Cortex of kidney (tissue), 1 donor: ENCODE results near the gene RNU1-2.
"Not testable (repeated sequence)": the region's sequence is repeated elsewhere in the genome, so short reads cannot be mapped to it uniquely, and the experiment has no call there.

Experiments
- DNase-seq: peaks from one replicate; lab custom pipeline; 2025; lab: John Stamatoyannopoulos, UW

RNU1-2 gene

GRCh38 chr1:16925635-16926490 is 30.1 kb downstream of the RNU1-2 start:
- no peak for DNase-seq

GRCh38 chr1:16926491-16927073 is 30.8 kb downstream of the RNU1-2 start:
- no peak for DNase-seq

GRCh38 chr1:16927256-16927655 is 31.5 kb downstream of the RNU1-2 start:
- no peak for DNase-seq

- no peak for DNase-seq
Observed at GRCh38 chr1:16927711-16928485, 32.1 kb downstream of the RNU1-2 start.

GRCh38 chr1:16929146-16930041 is 33.6 kb downstream of the RNU1-2 start:
- not testable (repeated sequence) for DNase-seq

- DNase-seq = not testable (repeated sequence)
Observed at GRCh38 chr1:16931206-16931934, 35.6 kb downstream of the RNU1-2 start.

- DNase-seq = not testable (repeated sequence)
Observed at GRCh38 chr1:16933945-16934344, 38.2 kb downstream of the RNU1-2 start.

GRCh38 chr1:16936580-16936979 is 40.8 kb downstream of the RNU1-2 start:
- DNase-seq = not testable (repeated sequence)

GRCh38 chr1:16938351-16939321 is 42.9 kb downstream of the RNU1-2 start:
- no peak for DNase-seq

- not testable (repeated sequence) for DNase-seq
Observed at GRCh38 chr1:16939386-16940180, 43.8 kb downstream of the RNU1-2 start.

GRCh38 chr1:16944038-16944437 is 48.3 kb downstream of the RNU1-2 start:
- DNase-seq = no peak

- not testable (repeated sequence) for DNase-seq
Observed at GRCh38 chr1:16945512-16945911, 49.7 kb downstream of the RNU1-2 start.
